T-cell (primary cell): ENCODE results near the gene SPATA13. TPM values are rescaled to one million over a fixed set of nuclear protein-coding genes. Genes with fewer than 3 reads are reported as not detected.
"Not testable (repeated sequence)": the region's sequence is repeated elsewhere in the genome, so short reads cannot be mapped to it uniquely, and the experiment has no call there.

ENCODE experiments used
- ATAC-seq, 4 experiments: fragments of 200-7000 bp in 3 of 4; fragments of 150-1000 bp in 1 of 4; cut with Tn5 transposase; replicated peaks in 1 of 4; 1 replicate in 3 of 4; 2 replicates in 1 of 4; pipeline ENCODE4 v1.10.0; 2021; ENCODE audit warnings: moderate library complexity in 3 of 4, mild to moderate bottlenecking in 2 of 4, moderate number of reproducible peaks in 1 of 4
- CTCF ChIA-PET, 2 donors: fragments of 300-600 bp; sonication (Branson Sonifier 250); formaldehyde crosslinking; loops; one replicate each; lab custom pipeline; 2022; ENCODE audit warnings: antibody characterized with exemption in 2 of 2; lab: Charles Lee
- POLR2A ChIA-PET, 2 donors: fragments of 300-600 bp; sonication (Branson Sonifier 250); formaldehyde crosslinking; loops; one replicate each; lab custom pipeline; 2022; ENCODE audit warnings: antibody characterized with exemption in 2 of 2; lab: Charles Lee
- DNase-seq, 35 experiments: peaks; one replicate each; pipeline versions ENCODE4 v3.0.0 to v3.0.0-alpha.2; 2013 to 2023
- H3K27ac ChIP-seq: one replicate; pipeline ENCODE4 v1.5.1; 2013; ENCODE audit warnings: low read length
- H3K27me3 ChIP-seq, 2 experiments: replicated peaks in 1 of 2; 1 replicate in 1 of 2; 2 replicates in 1 of 2; pipeline versions ENCODE4 v1.6.1 to v1.7.0; 2013; ENCODE audit warnings: low read length in 1 of 2, mixed read lengths in 1 of 2; ENCODE audit not compliant: control insufficient read depth in 2 of 2, insufficient read depth in 2 of 2; ENCODE audit errors: extremely low read depth in 1 of 2
- H3K36me3 ChIP-seq, 2 donors: 1 replicate in 1 of 2; 2 replicates in 1 of 2; pipeline versions ENCODE4 v1.6.1 to v1.7.0; 2013; ENCODE audit warnings: low read length in 1 of 2; ENCODE audit not compliant: control insufficient read depth in 2 of 2, insufficient read depth in 1 of 2; ENCODE audit errors: extremely low read depth in 1 of 2
- H3K4me1 ChIP-seq, 2 experiments: 1 replicate in 1 of 2; 2 replicates in 1 of 2; pipeline versions ENCODE4 v1.6.1 to v1.7.0; 2013; ENCODE audit warnings: low read length in 2 of 2, mixed read lengths in 1 of 2; ENCODE audit not compliant: insufficient read depth in 2 of 2, control insufficient read depth in 1 of 2; ENCODE audit errors: extremely low read depth in 1 of 2
- H3K4me3 ChIP-seq, 2 donors: 1 replicate in 1 of 2; 2 replicates in 1 of 2; pipeline versions ENCODE4 v1.5.1 to v1.7.0; 2013; ENCODE audit warnings: mild to moderate bottlenecking in 2 of 2, low read length in 1 of 2, moderate library complexity in 1 of 2; ENCODE audit not compliant: control insufficient read depth in 1 of 2; ENCODE audit errors: extremely low read depth in 1 of 2
- H3K9me3 ChIP-seq: 2 replicates; pipeline ENCODE4 v1.7.0; 2013
- H3K27ac Mint-ChIP-seq, 2 donors: one replicate each; pipeline ENCODE4 v1.8.0; 2020 to 2021; ENCODE audit warnings: mild to moderate bottlenecking in 2 of 2, mixed read lengths in 2 of 2
- H3K27me3 Mint-ChIP-seq, 2 donors: one replicate each; pipeline ENCODE4 v1.8.0; 2021 to 2022; ENCODE audit warnings: mixed read lengths in 2 of 2
- H3K36me3 Mint-ChIP-seq: one replicate; pipeline ENCODE4 v1.8.0; 2021; ENCODE audit warnings: mixed read lengths
- H3K4me1 Mint-ChIP-seq, 3 donors: one replicate each; pipeline ENCODE4 v1.8.0; 2020 to 2022; ENCODE audit warnings: mixed read lengths in 3 of 3, mild to moderate bottlenecking in 1 of 3
- H3K4me3 Mint-ChIP-seq, 3 donors: one replicate each; pipeline ENCODE4 v1.8.0; 2020 to 2022; ENCODE audit warnings: mild to moderate bottlenecking in 3 of 3, mixed read lengths in 3 of 3, moderate library complexity in 3 of 3
- H3K9me3 Mint-ChIP-seq, 3 donors: one replicate each; pipeline ENCODE4 v1.8.0; 2020 to 2022; ENCODE audit warnings: mixed read lengths in 3 of 3
- WGBS: methylation state at CpG from one replicate; pipeline ENCODE4 v1.1.5; 2013; ENCODE audit warnings: missing lambda C conversion rate; ENCODE audit not compliant: insufficient coverage; 5-methylcytosine and 5-hydroxymethylcytosine counted together
- total RNA-seq, 35 experiments: library from RNA in 6 of 35; stranded (reverse) in 6 of 35; fragments of 120-200 nt in 1 of 35; gene quantifications; one replicate each; pipeline versions ENCODE4 v1.2.1 to v1.2.4 and lab custom pipeline; 2013 to 2026

Gene SPATA13
- total RNA-seq, 5 donors from 2014 or later (not counting 1 experiment from before 2014, with no cell fraction given) = 90.3 to 109 (median 104) TPM

GRCh38 chr13:24340608-24340955 lies 180.1 kb downstream of the SPATA13 start:
- 87% methylated on average over 19 of the region's 26 CpGs for WGBS
- H3K4me3 ChIP-seq = no peak overlapping the region
- peaks cover 0 to 12% of the 10 kb centered on the region in 2 experiments for H3K27me3 ChIP-seq
- H3K36me3 ChIP-seq = no peaks in the 10 kb centered on the region
- H3K27ac ChIP-seq = no peak overlapping the region
- no peak overlapping the region for H3K27ac Mint-ChIP-seq
- peaks cover 5% of the 10 kb centered on the region in 2 donors for H3K27me3 Mint-ChIP-seq
- DNase-seq (no peak), ATAC-seq (no peak)
- H3K4me1 ChIP-seq = no peaks in the 10 kb centered on the region
- no peaks in the 10 kb centered on the region for H3K9me3 ChIP-seq
- ChIA-PET POLR2A (no interaction called here), CTCF (no interaction called here)
- no peak overlapping the region for H3K4me3 Mint-ChIP-seq
- no peaks in the 10 kb centered on the region for H3K9me3 Mint-ChIP-seq
- peaks cover 0 to 6% (median 0%) of the 10 kb centered on the region in 3 donors for H3K4me1 Mint-ChIP-seq
- no peaks in the 10 kb centered on the region for H3K36me3 Mint-ChIP-seq

DNA sequence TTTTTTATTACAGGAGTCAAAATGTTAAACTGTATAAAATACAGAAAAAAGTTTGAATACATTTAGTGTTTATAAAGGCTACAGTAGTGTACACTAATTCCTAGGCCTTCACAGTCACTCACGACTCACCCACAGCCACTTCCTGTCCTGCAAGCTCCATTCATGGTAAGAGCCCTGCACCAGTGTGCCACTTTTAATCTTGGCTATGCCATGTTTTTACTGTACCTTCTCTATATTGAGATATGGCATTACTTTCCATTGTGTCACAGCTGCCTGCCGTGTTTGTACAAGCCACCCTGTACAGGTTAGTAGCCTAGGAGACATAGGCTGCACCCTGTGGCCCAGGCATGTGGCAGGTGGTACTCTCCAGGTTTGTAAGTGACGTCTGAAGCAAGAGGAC lies 180.9 kb downstream of the SPATA13 start:
- Histone ChIP-seq H3K27me3 (peaks cover 0 to 12% of the 10 kb centered on the region in 2 experiments), H3K4me3 (no peak overlapping the region), H3K36me3 (no peaks in the 10 kb centered on the region), H3K27ac (no peak overlapping the region), H3K4me1 (no peaks in the 10 kb centered on the region), H3K9me3 (no peaks in the 10 kb centered on the region)
- no peaks in the 10 kb centered on the region for H3K9me3 Mint-ChIP-seq
- ATAC-seq = no peak
- no peak for DNase-seq
- CTCF ChIA-PET = interaction anchor here in 1 of 2 donors (0.6 kb wide), 1 partner anchor 32 kb away, joined by 3 read pairs; no protein-coding TSS in a partner anchor
- peaks cover 0 to 6% (median 0%) of the 10 kb centered on the region in 3 donors for H3K4me1 Mint-ChIP-seq
- H3K27ac Mint-ChIP-seq = no peak overlapping the region
- WGBS = 100% methylated on average over 1 of the region's 3 CpGs
- no peak overlapping the region for H3K4me3 Mint-ChIP-seq
- H3K27me3 Mint-ChIP-seq = peaks cover 5% of the 10 kb centered on the region in 2 donors
- H3K36me3 Mint-ChIP-seq = no peaks in the 10 kb centered on the region
- POLR2A ChIA-PET = interaction anchor here in 1 of 2 donors (0.7 kb wide), 1 partner anchor 53 kb away, joined by 3 read pairs; no protein-coding TSS in a partner anchor

DNA sequence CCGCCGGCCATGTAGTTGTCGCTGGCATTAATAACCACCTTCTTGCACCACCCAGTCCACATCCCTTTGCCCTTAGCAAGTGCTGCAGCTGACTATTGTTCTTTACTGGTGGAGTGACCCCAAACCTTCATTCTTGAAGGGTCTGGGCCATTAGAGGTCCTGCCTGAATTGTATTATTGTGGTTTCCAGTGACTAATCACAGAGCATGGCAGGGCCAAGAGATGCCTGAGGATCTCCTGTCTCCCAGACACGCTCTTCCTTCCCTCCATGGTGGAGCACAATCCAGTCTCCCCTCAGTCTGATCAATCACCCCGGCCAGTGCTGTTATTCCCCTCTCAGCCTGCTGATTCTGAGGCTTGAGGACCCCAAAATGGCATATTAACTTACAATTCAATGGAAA lies 187.9 kb downstream of the SPATA13 start:
- DNase-seq (no peak), ATAC-seq (no peak)
- Mint-ChIP-seq H3K4me1 (no peaks in the 10 kb centered on the region), H3K36me3 (no peaks in the 10 kb centered on the region), H3K27me3 (no peaks in the 10 kb centered on the region), H3K27ac (no peak overlapping the region), H3K9me3 (no peaks in the 10 kb centered on the region), H3K4me3 (no peak overlapping the region)
- Histone ChIP-seq H3K27me3 (no peaks in the 10 kb centered on the region), H3K4me3 (no peak overlapping the region), H3K9me3 (no peaks in the 10 kb centered on the region), H3K4me1 (no peaks in the 10 kb centered on the region), H3K27ac (no peak overlapping the region), H3K36me3 (no peaks in the 10 kb centered on the region)
- CTCF ChIA-PET = no interaction called here
- WGBS = 66% methylated on average over 2 of the region's 5 CpGs
- POLR2A ChIA-PET = no interaction called here

- H3K27me3 Mint-ChIP-seq = no peaks in the 10 kb centered on the region
- no peaks in the 10 kb centered on the region for H3K9me3 Mint-ChIP-seq
- H3K4me3 ChIP-seq = no peak overlapping the region
- DNase-seq (no peak), ATAC-seq (no peak)
- no peaks in the 10 kb centered on the region for H3K27me3 ChIP-seq
- no peak overlapping the region for H3K27ac Mint-ChIP-seq
- H3K36me3 Mint-ChIP-seq = no peaks in the 10 kb centered on the region
- no peaks in the 10 kb centered on the region for H3K9me3 ChIP-seq
- no peak overlapping the region for H3K4me3 Mint-ChIP-seq
- POLR2A ChIA-PET = no interaction called here
- CTCF ChIA-PET = no interaction called here
- no peaks in the 10 kb centered on the region for H3K4me1 ChIP-seq
- 79% methylated on average over 4 of the region's 6 CpGs for WGBS
- no peak overlapping the region for H3K27ac ChIP-seq
- H3K36me3 ChIP-seq = no peaks in the 10 kb centered on the region
- no peaks in the 10 kb centered on the region for H3K4me1 Mint-ChIP-seq
Observed at GRCh38 chr13:24348797-24349515, 188.4 kb downstream of the SPATA13 start.

- H3K36me3 Mint-ChIP-seq, H3K27ac ChIP-seq, H3K9me3 Mint-ChIP-seq, H3K4me3 ChIP-seq, H3K4me1 ChIP-seq, H3K36me3 ChIP-seq, H3K27ac Mint-ChIP-seq, ATAC-seq, H3K9me3 ChIP-seq, H3K27me3 ChIP-seq, CTCF ChIA-PET, H3K4me1 Mint-ChIP-seq, H3K4me3 Mint-ChIP-seq, POLR2A ChIA-PET, DNase-seq, H3K27me3 Mint-ChIP-seq: not testable (repeated sequence)
- WGBS = no CpG with 5 or more reads among the region's 3 CpGs
Observed at GRCh38 chr13:24349778-24350664, 189.5 kb downstream of the SPATA13 start.

- no peaks in the 10 kb centered on the region for H3K27me3 ChIP-seq
- 61% methylated on average over 3 of the region's 3 CpGs for WGBS
- no peak overlapping the region for H3K4me3 Mint-ChIP-seq
- H3K9me3 Mint-ChIP-seq = no peaks in the 10 kb centered on the region
- no peaks in the 10 kb centered on the region for H3K9me3 ChIP-seq
- H3K4me1 ChIP-seq = no peaks in the 10 kb centered on the region
- ChIA-PET CTCF (no interaction called here), POLR2A (no interaction called here)
- no peaks in the 10 kb centered on the region for H3K27me3 Mint-ChIP-seq
- no peaks in the 10 kb centered on the region for H3K36me3 ChIP-seq
- H3K36me3 Mint-ChIP-seq = no peaks in the 10 kb centered on the region
- H3K27ac Mint-ChIP-seq = no peak overlapping the region
- no peaks in the 10 kb centered on the region for H3K4me1 Mint-ChIP-seq
- H3K27ac ChIP-seq = no peak overlapping the region
- H3K4me3 ChIP-seq = no peak overlapping the region
- DNase-seq = no peak
- ATAC-seq = no peak
Observed at GRCh38 chr13:24351423-24351822, 190.9 kb downstream of the SPATA13 start.
